Amniotic stem cell (primary cell): ENCODE data around the gene TCF4.
A peak's percentile ranks its signal among the peaks of the same experiment; 100 is the strongest.

Source experiments
- DNase-seq: peaks from one replicate; lab custom pipeline; 2025; lab: John Stamatoyannopoulos, UW

Gene TCF4

GRCh38 chr18:55407774-55408535 is 180.0 kb downstream of the TCF4 start:
- DNase-seq = no peak

GRCh38 chr18:55407191-55407590 is 180.8 kb downstream of the TCF4 start:
- DNase-seq = no peak

- no peak for DNase-seq
Measured at GRCh38 chr18:55406451-55406991, 181.5 kb downstream of the TCF4 start.

GRCh38 chr18:55405893-55406406 is 182.0 kb downstream of the TCF4 start:
- DNase-seq = peak; percentile 79

GRCh38 chr18:55405475-55405874 is 182.5 kb downstream of the TCF4 start:
- DNase-seq = no peak

GRCh38 chr18:55404832-55405465 is 183.0 kb downstream of the TCF4 start:
- no peak for DNase-seq

- no peak for DNase-seq
Measured at GRCh38 chr18:55404136-55404830, 183.7 kb downstream of the TCF4 start.

GRCh38 chr18:55403421-55403949 is 184.5 kb downstream of the TCF4 start:
- no peak for DNase-seq

GRCh38 chr18:55402731-55403405 is 185.1 kb downstream of the TCF4 start:
- no peak for DNase-seq

- DNase-seq = no peak
Measured at GRCh38 chr18:55401638-55402191, 186.3 kb downstream of the TCF4 start.

- no peak for DNase-seq
Measured at GRCh38 chr18:55400590-55401541, 187.1 kb downstream of the TCF4 start.

- DNase-seq = no peak
Measured at GRCh38 chr18:55400081-55400480, 187.9 kb downstream of the TCF4 start.

GRCh38 chr18:55398858-55399257 is 189.1 kb downstream of the TCF4 start:
- no peak for DNase-seq

- DNase-seq = no peak
Measured at GRCh38 chr18:55396979-55397378, 191.0 kb downstream of the TCF4 start.

- no peak for DNase-seq
Measured at GRCh38 chr18:55396267-55396905, 191.6 kb downstream of the TCF4 start.

GRCh38 chr18:55395799-55396198 is 192.2 kb downstream of the TCF4 start:
- no peak for DNase-seq

- no peak for DNase-seq
Measured at GRCh38 chr18:55390898-55391297, 197.1 kb downstream of the TCF4 start.

GRCh38 chr18:55387139-55387984 is 200.6 kb downstream of the TCF4 start:
- no peak for DNase-seq

- no peak for DNase-seq
Measured at GRCh38 chr18:55386545-55386944, 201.4 kb downstream of the TCF4 start.
